Vagina (tissue), 2 donors: ENCODE measurements around the gene PPFIA2. TPM values are rescaled to one million over a fixed set of nuclear protein-coding genes. Genes with fewer than 3 reads are reported as not detected.

Experiments
- DNase-seq, 2 donors: peaks; one replicate each; pipeline ENCODE4 v3.0.0-alpha.2; 2017; ENCODE audit errors: extremely low spot score in 2 of 2
- H3K27ac ChIP-seq: fragments of 200-600 bp; sonication (generic); one replicate; pipeline ENCODE4 v1.5.1; 2019
- H3K27me3 ChIP-seq: fragments of 200-600 bp; sonication (generic); one replicate; pipeline ENCODE4 v1.5.1; 2019
- H3K36me3 ChIP-seq, 2 donors: fragments of 200-600 bp; sonication (generic); one replicate each; pipeline ENCODE4 v1.5.1; 2017 to 2019
- H3K4me1 ChIP-seq: fragments of 200-600 bp; sonication (generic); one replicate; pipeline ENCODE4 v1.5.1; 2019
- H3K4me3 ChIP-seq, 2 donors: fragments of 200-600 bp; sonication (generic); 1 replicate in 1 of 2; 2 replicates in 1 of 2; pipeline ENCODE4 v1.5.1; 2016 to 2019
- H3K9me3 ChIP-seq: fragments of 200-600 bp; sonication (generic); one replicate; pipeline ENCODE4 v1.5.1; 2019
- CTCF ChIP-seq, 3 experiments: fragments of 450-650 bp in 2 of 3; fragments of 200-600 bp in 1 of 3; sonication (generic) in 1 of 3; IDR thresholded peaks; one replicate each; pipeline ENCODE4 v1.5.1; 2017 to 2019; ENCODE audit warnings: antibody characterized with exemption in 3 of 3, mild to moderate bottlenecking in 2 of 3, moderate library complexity in 2 of 3
- POLR2A ChIP-seq, 2 donors: fragments of 450-650 bp; IDR thresholded peaks; one replicate each; pipeline ENCODE4 v1.6.1; 2017; ENCODE audit warnings: antibody characterized with exemption in 2 of 2, mild to moderate bottlenecking in 2 of 2, moderate library complexity in 2 of 2
- POLR2AphosphoS5 ChIP-seq, 2 donors: sonication (generic); formaldehyde crosslinking; IDR thresholded peaks; one replicate each; pipeline ENCODE4 v1.9.0; 2017; ENCODE audit warnings: antibody characterized with exemption in 2 of 2, mild to moderate bottlenecking in 2 of 2, low read depth in 1 of 2; ENCODE audit not compliant: insufficient read depth in 1 of 2
- intact Hi-C: fragments of 100-400 bp; cut with DNase I; formaldehyde crosslinking; loops from one replicate; pipeline ENCODE4 v1.15.1; 2023
- total RNA-seq: library from RNA; depleted of rRNA; stranded (reverse); fragments of >200 nt; gene quantifications from one replicate; pipeline ENCODE4 v1.2.3, GENCODE V29; 2016

PPFIA2 gene
- total RNA-seq, 1 donor from 2014 or later: 5.2 TPM

DNA sequence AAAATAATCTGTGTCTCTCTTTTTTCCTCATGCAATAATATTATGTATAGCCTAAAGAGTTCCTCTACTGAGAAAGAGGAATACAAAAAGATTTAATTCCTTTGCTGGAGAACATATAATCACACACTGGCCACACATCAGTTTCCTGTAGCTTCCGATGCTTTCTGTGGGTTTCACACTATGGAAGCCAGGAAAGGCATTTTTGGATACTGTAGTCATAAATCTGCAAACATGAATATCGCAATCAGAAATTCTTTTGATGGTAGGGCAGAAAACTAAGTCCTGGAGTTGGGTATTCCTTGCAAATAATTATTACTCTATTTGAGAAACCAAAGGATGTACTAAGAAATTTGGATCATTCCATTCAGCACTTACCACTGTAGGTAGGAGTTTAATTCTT lies 421.3 kb downstream of the PPFIA2 start:
- Histone ChIP-seq H3K4me1 (no peaks in the 10 kb centered on the region), H3K27ac (no peak overlapping the region), H3K27me3 (no peaks in the 10 kb centered on the region), H3K36me3 (no peaks in the 10 kb centered on the region), H3K4me3 (no peak overlapping the region), H3K9me3 (no peaks in the 10 kb centered on the region)
- TF ChIP-seq CTCF (IDR thresholded peaks at IDR 0.05) (no peak), POLR2AphosphoS5 (IDR thresholded peaks at IDR 0.05; ENCODE audit: insufficient read depth in 1 of 2, low read depth in 1 of 2) (no peak), POLR2A (IDR thresholded peaks at IDR 0.05) (no peak)
- intact Hi-C loops: no loop called here
- DNase-seq: no peak

- Histone ChIP-seq H3K27ac (no peak overlapping the region), H3K4me1 (no peaks in the 10 kb centered on the region), H3K36me3 (no peaks in the 10 kb centered on the region), H3K9me3 (no peaks in the 10 kb centered on the region), H3K27me3 (no peaks in the 10 kb centered on the region), H3K4me3 (no peak overlapping the region)
- DNase-seq: no peak
- intact Hi-C loops: no loop called here
- TF ChIP-seq CTCF (IDR thresholded peaks at IDR 0.05): no peak
- no peak for TF ChIP-seq POLR2AphosphoS5 (IDR thresholded peaks at IDR 0.05; ENCODE audit: insufficient read depth in 1 of 2, low read depth in 1 of 2)
- no peak for TF ChIP-seq POLR2A (IDR thresholded peaks at IDR 0.05)
Observed at GRCh38 chr12:81333812-81334211, 425.3 kb downstream of the PPFIA2 start.

DNA sequence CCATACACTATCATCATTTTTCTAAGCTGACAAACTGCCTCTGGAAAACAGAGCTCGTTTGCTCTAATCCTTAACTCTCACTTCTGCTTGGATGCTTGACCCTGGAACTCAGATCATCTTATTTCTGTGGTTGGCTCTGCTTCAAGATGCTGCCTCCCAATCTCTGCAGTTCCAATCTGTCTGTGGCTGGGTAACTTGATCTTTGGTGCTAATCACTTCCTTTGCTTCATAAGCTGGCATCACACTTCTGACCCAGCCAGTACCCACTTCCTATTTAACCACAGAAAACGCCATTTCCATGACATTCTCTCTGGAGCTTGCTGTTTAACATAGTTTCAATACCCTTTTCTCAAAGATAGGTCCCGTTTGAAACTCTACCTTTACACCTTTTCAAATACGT lies 427.1 kb downstream of the PPFIA2 start:
- DNase-seq: no peak
- no peaks in the 10 kb centered on the region for H3K4me1 ChIP-seq
- H3K4me3 ChIP-seq: no peak overlapping the region
- intact Hi-C loops: no loop called here
- no peaks in the 10 kb centered on the region for H3K27me3 ChIP-seq
- no peaks in the 10 kb centered on the region for H3K36me3 ChIP-seq
- no peak overlapping the region for H3K27ac ChIP-seq
- no peaks in the 10 kb centered on the region for H3K9me3 ChIP-seq
- no peak for TF ChIP-seq CTCF (IDR thresholded peaks at IDR 0.05)
- no peak for TF ChIP-seq POLR2AphosphoS5 (IDR thresholded peaks at IDR 0.05; ENCODE audit: insufficient read depth in 1 of 2, low read depth in 1 of 2)

DNA sequence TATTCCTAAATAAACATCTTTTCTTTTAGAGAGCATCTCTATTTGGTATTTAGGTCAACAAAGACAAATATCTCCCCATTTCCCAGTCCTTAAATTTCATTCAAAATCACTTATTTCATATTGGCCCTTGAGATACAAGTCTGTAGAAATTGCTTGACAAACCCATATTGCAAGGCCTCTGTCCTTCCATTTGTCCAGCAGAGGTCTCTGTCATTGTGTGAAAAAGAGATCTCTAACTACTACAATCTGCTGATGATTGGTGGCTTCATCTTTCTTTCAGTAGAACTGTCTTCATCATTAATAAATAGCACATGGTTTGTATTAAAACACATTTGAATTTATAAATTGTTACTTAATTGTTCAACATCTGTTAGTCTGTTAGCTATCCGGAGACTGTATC lies 428.7 kb downstream of the PPFIA2 start:
- no peak for TF ChIP-seq POLR2A (IDR thresholded peaks at IDR 0.05)
- TF ChIP-seq CTCF (IDR thresholded peaks at IDR 0.05): no peak
- TF ChIP-seq POLR2AphosphoS5 (IDR thresholded peaks at IDR 0.05; ENCODE audit: insufficient read depth in 1 of 2, low read depth in 1 of 2): no peak
- Histone ChIP-seq H3K27ac (no peak overlapping the region), H3K9me3 (no peaks in the 10 kb centered on the region), H3K4me1 (no peaks in the 10 kb centered on the region), H3K36me3 (no peaks in the 10 kb centered on the region), H3K4me3 (no peak overlapping the region), H3K27me3 (no peaks in the 10 kb centered on the region)
- no peak for DNase-seq
- intact Hi-C loops: no loop called here

- DNase-seq: no peak
Observed at GRCh38 chr12:81329085-81329484, 430.1 kb downstream of the PPFIA2 start.

More at GRCh38 chr12:81329085-81329484, 430.1 kb downstream of the PPFIA2 start:
- Histone ChIP-seq H3K27ac (no peak overlapping the region), H3K4me1 (no peaks in the 10 kb centered on the region), H3K36me3 (no peaks in the 10 kb centered on the region), H3K27me3 (no peaks in the 10 kb centered on the region), H3K9me3 (no peaks in the 10 kb centered on the region), H3K4me3 (no peak overlapping the region)
- intact Hi-C loops: no loop called here
- TF ChIP-seq POLR2A (IDR thresholded peaks at IDR 0.05): no peak
- TF ChIP-seq CTCF (IDR thresholded peaks at IDR 0.05): no peak
- TF ChIP-seq POLR2AphosphoS5 (IDR thresholded peaks at IDR 0.05; ENCODE audit: insufficient read depth in 1 of 2, low read depth in 1 of 2): no peak
